SH-SY5Y (cell line): ENCODE data around the gene USP24.

Experiments used
- GATA2 ChIP-seq: IDR thresholded peaks from 2 replicates; pipeline ENCODE4 v1.6.1; 2011; ENCODE audit warnings: mild to moderate bottlenecking, low read depth, low read length
- GATA3 ChIP-seq: IDR thresholded peaks from 2 replicates; pipeline ENCODE4 v1.6.1; 2011; ENCODE audit warnings: low read depth, mild to moderate bottlenecking, low read length, moderate library complexity

GRCh38 chr1:55164906-55165305 is 50.3 kb downstream of the USP24 start:
- TF ChIP-seq GATA2 (no peak), GATA3 (no peak)
